ENCODE measurements around the gene ADAP1. TPM values are rescaled to one million over a fixed set of nuclear protein-coding genes. Genes with fewer than 3 reads are reported as not detected.

Gene ADAP1
- total and polyA plus RNA-seq, 2 of the 8 experiments (the other 6 are each of a cell fraction or from before 2014, with no cell fraction given): 5.8 to 6.1 TPM

DNA sequence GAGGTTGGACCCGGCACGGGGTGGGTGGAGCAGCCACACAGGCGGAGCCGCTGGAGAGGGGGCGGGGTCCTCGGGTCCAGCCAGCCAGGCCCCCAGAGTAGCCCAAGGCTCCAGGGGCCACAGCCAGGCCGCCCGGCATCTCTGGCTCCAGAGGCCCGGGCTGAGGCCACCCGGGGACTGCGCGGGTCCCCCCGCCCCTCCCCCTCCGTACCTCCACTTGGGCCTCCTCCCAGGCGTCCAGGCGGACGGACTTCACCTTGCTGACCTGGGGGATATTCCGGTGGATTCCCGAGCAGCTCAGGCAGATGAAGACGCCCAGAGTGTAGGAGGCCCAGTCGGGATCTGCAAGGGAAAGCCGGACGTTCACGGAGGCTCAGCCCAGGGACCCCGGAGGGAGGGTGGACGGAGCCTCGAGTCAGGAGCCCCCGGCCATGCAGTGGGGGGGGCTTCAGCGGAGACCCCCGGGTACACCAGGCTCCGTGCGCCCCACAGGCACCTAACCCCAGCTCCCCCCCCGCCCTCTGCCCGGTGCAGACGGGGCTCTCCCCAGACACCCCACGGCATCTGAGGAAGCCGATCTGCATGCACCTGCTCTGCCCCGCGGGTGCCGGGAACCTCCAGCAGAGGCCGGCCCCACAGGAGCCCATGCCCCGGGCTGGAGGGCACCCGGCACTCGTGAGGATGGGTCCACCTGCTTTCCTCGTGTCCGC, 19.2 kb downstream of the ADAP1 start:
- no peak overlapping the region for H2BK15ac ChIP-seq (ENCODE audit: low read length)
- TF ChIP-seq ZNF274 (IDR thresholded peaks at IDR 0.05; ENCODE audit: borderline replicate concordance, extremely low read depth, low read length): no peak

More for the DNA sequence above, 19.2 kb downstream of the ADAP1 start:
- Histone ChIP-seq H3K4me2 (ENCODE audit: insufficient read depth in 1 of 2, low read depth in 2 of 2, low read length in 2 of 2) (no peak overlapping the region), H2BK5ac (ENCODE audit: low read depth, low read length) (no peak overlapping the region), H4K8ac (ENCODE audit: extremely low read depth, insufficient read depth, low read length) (no peak overlapping the region), H3K27me3 (replicated peaks in 1 of 4; ENCODE audit: control insufficient read depth in 3 of 4, extremely low read depth in 1 of 4, insufficient read depth in 3 of 4, low read length in 3 of 4) (no peaks in the 10 kb centered on the region), H3K18ac (ENCODE audit: extremely low read depth, low read length) (no peak overlapping the region), H3K4ac (replicated peaks; ENCODE audit: insufficient read length, low read depth, low read length) (no peak overlapping the region), H2BK20ac (ENCODE audit: low read length) (no peak overlapping the region), H2BK12ac (ENCODE audit: low read depth, low read length) (no peak overlapping the region), H3K4me3 (ENCODE audit: extremely low read depth in 1 of 4, insufficient read depth in 2 of 4, low read depth in 3 of 4, low read length in 4 of 4) (no peak overlapping the region), H3K14ac (ENCODE audit: insufficient read length) (no peak overlapping the region), H2AFZ (ENCODE audit: low read length) (no peak overlapping the region), H3K36me3 (ENCODE audit: control insufficient read depth in 2 of 4, insufficient read depth in 4 of 4, low read length in 3 of 4) (no peaks in the 10 kb centered on the region), H2AK5ac (ENCODE audit: low read depth, low read length) (no peak overlapping the region), H2BK120ac (replicated peaks; ENCODE audit: low read depth, low read length) (no peak overlapping the region), H3K27ac (ENCODE audit: low read depth, low read length) (no peak overlapping the region), H4K20me1 (replicated peaks in 1 of 2; ENCODE audit: control insufficient read depth in 1 of 2, insufficient read depth in 2 of 2, low read length in 2 of 2) (no peaks in the 10 kb centered on the region), H3K9me3 (ENCODE audit: insufficient read depth in 2 of 2, low read depth in 1 of 2, low read length in 1 of 2) (no peaks in the 10 kb centered on the region), H4K91ac (replicated peaks; ENCODE audit: insufficient read length, low read length) (no peak overlapping the region), H3K23ac (ENCODE audit: insufficient read length) (no peak overlapping the region), H3K79me1 (ENCODE audit: low read depth, low read length) (no peaks in the 10 kb centered on the region), H3K79me2 (ENCODE audit: control insufficient read depth in 1 of 2, insufficient read depth in 2 of 2, low read length in 2 of 2) (no peaks in the 10 kb centered on the region), H3K23me2 (ENCODE audit: low read depth, low read length) (no peaks in the 10 kb centered on the region), H3K9ac (replicated peaks in 1 of 4; ENCODE audit: extremely low read depth in 1 of 4, low read depth in 3 of 4, low read length in 3 of 4) (no peak overlapping the region), H3K4me1 (replicated peaks in 1 of 4; ENCODE audit: control insufficient read depth in 3 of 4, insufficient read depth in 4 of 4, low read length in 3 of 4) (no peaks in the 10 kb centered on the region; a peak in 3 of 7 replicates), H3K56ac (replicated peaks; ENCODE audit: insufficient read length, low read depth, low read length) (no peak overlapping the region), H4K5ac (ENCODE audit: insufficient read length, low read depth, low read length) (no peak overlapping the region)
- CTCF ChIA-PET (ENCODE audit: partially characterized antibody): interaction anchor here (1.0 to 1.1 kb wide), 2 partner anchors 13 to 35 kb away, joined by 3 read pairs; no protein-coding TSS in a partner anchor
- 95% methylated on average over 21 of the region's 46 CpGs; no CpG with 5 or more reads in 1 of the 2 experiments for WGBS, 2 experiments (ENCODE audit: extremely low coverage in 1 of 2, insufficient coverage in 1 of 2, insufficient read length in 1 of 2, insufficient replicate concordance in 2 of 2, low coverage in 1 of 2, low lambda C conversion rate in 2 of 2, missing lambda C conversion rate in 1 of 2)
- POLR2A ChIA-PET (ENCODE audit: partially characterized antibody): interaction anchor here (0.7 to 1.1 kb wide), 3 partner anchors 10 to 30 kb away, joined by 3 read pairs; no protein-coding TSS in a partner anchor
- no peak for FAIRE-seq
- DNase-seq (ENCODE audit: low read depth in 1 of 2, low spot score in 2 of 2): no peak
